ENCODE data around the gene PHACTR1.

PHACTR1 gene

GRCh38 chr6:13068586-13069210 is 352.1 kb downstream of the PHACTR1 start:
- DNase-seq (ENCODE audit: low read depth, low spot score) = no peak

- DNase-seq (ENCODE audit: low read depth, low spot score) = no peak
These were observed 355.2 kb downstream of the PHACTR1 start for GRCh38 chr6:13071550-13072345.

GRCh38 chr6:13072686-13073347 is 356.2 kb downstream of the PHACTR1 start:
- no peak for DNase-seq (ENCODE audit: low read depth, low spot score)

DNA sequence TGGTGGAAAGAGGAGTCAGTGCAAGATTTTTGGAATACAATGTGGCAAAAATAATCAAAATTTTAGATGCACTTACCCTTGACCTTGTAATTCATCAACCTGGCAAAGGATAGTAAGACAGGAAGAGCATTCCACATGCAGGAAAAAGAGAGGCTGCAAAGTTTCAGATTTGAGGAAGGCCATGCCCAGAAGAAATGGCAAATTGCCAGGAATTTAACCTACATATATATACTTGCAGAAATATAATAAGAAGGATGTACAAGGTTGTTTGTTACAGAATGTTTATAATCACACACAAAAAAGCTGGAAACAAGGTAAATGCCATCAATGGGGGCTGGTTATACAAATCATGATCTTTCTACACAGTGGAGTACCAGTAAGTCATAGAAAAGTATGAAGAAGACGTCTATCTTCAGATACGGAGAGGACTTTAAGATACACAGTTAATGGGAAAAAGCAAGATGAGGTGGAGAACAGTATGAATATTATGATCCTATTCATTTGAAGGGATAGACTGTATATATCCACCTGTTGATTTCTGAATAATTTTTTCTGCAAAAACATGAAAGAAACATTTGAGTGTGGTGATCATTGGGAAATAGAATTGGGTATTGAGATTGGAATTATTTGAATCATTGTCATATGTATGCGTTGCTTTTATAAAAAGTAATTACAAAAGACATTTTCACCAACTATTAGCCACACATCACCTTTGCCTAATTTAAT is 358.0 kb downstream of the PHACTR1 start:
- DNase-seq (ENCODE audit: low read depth, low spot score) = no peak

DNA sequence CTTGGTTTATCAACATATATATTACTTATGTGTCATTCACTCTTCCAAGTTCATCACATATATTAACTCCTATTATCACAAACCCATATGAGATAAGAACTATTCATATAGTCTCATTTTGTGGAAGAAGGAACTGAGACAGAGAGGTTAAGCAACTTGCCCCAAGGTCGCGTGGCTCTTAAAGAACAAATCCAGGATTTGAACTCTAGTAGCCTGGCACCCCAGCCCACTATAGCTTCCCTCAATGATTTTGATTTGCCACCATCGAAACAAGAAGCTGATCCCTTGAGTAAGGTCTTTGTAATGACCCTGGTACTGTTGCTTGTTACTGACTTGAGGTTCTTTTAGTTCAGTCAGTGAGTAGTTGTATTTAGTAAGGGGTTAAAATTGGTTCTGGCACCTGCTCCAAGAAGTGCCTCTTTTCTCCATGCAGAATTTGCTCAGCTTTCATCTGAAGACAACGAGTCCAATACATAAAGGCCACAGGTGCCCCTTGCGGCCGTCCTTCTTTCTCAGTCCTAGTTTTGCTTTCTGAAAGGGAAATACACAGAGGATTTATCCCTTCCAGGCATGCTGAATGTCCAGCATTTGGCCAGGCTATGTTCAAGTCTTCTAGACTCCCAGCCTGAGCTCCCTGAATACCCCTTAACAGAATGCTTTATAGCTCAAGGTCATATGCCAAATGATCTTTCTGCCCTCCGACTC is 358.7 kb downstream of the PHACTR1 start:
- DNase-seq (ENCODE audit: low read depth, low spot score) = no peak

DNA sequence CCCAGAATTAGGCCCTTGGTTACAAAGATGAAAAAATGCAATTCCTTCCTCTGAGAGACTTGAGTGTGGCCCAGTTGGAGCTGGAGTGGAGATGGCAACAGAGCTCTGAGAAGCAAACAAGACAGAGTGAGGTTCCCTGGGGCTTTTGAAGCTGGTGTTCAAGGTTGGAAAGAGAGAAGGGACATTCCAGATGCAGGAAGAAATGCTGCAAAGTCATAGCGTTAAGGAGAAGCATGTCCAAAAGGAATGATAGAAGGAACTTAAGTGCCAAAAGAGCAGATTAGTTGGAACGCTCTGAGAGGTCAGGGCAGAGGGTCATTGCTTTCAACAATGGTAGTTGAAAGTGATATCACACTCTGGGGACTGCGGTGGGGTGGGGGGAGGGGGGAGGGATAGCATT is 360.0 kb downstream of the PHACTR1 start:
- DNase-seq (ENCODE audit: low read depth, low spot score) = no peak

- DNase-seq (ENCODE audit: low read depth, low spot score) = no peak
These were observed 360.6 kb downstream of the PHACTR1 start for GRCh38 chr6:13077117-13077516.

DNA sequence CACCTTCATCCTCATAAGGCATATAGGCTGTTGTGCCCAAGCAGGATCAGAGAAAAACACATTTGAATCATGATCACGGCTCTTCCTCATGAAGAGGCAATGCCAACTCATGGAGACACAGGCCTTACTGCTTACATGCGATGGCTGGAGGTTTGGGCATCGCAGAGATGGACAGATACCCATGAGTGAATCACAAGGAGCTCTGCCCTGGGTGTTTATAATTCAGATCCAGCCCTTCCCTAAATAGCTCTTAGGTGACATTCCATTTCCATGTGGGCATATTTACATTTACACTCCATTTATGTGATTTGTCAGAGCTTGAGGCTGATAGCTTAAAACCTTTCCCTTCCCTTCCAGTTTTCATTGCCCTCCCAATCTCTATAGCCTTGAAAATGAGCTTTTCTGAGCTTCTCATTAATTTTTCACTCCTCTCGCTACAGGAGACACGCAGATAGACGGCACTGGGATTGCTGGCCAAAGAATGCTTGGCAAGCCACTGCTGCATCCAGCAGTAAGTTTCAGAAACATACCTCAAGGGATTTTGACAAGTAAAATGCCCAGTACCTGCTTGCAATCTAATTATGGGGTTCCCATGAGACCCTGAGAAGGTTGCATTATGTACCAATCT is 362.6 kb downstream of the PHACTR1 start:
- no peak for DNase-seq (ENCODE audit: low read depth, low spot score)

DNA sequence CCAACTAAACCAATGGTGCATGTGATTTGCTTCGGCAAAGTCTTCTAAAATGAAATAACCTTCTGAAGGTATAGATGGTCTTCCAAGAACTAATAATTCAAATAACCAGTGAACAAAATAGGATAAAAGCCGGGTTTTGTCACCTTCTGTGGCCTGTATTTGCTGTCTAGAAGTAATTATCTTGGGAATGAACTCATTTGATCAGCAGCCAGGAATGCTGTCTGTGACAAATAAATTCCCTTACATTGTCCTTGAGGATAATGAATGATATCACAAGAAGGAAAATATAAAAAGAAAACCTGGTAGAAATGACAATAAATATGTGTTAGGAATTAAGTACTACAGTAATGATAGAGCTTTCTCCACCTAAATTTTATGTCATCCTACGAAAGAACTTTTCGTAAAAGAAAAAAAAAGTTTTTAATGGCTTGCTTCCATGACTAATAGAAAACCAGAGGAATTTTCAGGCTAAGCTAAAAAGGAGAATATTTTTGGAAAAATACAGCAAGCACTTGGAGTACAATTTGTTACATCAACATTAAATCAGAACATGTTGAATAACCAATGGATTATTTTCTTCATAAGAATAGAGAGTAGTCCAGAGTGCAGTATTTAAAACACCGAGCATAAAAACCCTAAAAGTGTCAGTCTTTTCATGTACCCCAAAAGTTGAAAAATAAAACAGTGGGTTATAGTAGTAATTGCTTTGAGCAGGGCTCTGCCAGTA is 364.1 kb downstream of the PHACTR1 start:
- DNase-seq (ENCODE audit: low read depth, low spot score) = no peak

DNA sequence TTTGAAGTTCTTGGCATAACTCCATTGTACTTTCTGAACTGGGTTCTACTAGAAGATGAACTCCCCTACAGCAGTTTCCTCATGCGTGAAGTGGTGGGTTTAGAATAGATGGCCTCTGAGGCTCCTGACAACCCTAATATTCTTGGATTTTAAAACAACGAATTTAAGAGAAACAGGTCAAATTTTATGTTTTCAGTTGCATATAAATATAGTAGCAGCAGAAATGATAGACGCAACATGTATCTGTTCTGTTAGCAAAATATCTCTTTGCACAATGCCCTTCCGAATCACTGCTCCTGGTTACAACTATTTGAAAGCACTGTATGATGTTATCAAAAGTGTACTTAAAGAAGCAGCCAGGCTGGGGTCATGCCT is 364.6 kb downstream of the PHACTR1 start:
- no peak for DNase-seq (ENCODE audit: low read depth, low spot score)

GRCh38 chr6:13089296-13089994 is 372.9 kb downstream of the PHACTR1 start:
- no peak for DNase-seq (ENCODE audit: low read depth, low spot score)

GRCh38 chr6:13091192-13091591 is 374.6 kb downstream of the PHACTR1 start:
- DNase-seq (ENCODE audit: low read depth, low spot score) = no peak

- DNase-seq (ENCODE audit: low read depth, low spot score) = no peak
These were observed 378.3 kb downstream of the PHACTR1 start for GRCh38 chr6:13094781-13095425.

- no peak for DNase-seq (ENCODE audit: low read depth, low spot score)
These were observed 379.5 kb downstream of the PHACTR1 start for GRCh38 chr6:13096084-13096483.

GRCh38 chr6:13097454-13097853 is 380.9 kb downstream of the PHACTR1 start:
- DNase-seq (ENCODE audit: low read depth, low spot score) = no peak

DNA sequence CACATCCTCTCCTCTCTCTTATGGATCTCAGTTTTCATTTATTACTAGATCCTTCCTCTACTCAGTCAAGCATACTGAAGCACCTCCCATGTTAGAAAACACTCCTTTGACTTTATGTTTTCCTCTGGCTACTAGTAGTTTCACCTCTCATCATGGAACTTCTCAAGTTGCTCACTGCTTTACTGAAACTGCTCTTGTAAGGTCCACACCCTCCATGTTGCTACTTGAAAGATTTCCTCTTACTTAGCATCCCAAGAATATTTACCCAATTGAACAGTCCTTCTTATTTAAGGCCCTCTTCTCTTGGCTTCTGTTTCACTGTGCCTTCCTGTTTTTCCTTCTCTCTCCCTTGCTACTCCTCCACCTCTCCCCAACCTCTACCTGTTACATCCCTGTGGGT is 381.4 kb downstream of the PHACTR1 start:
- DNase-seq (ENCODE audit: low read depth, low spot score) = no peak

GRCh38 chr6:13098793-13099570 is 382.4 kb downstream of the PHACTR1 start:
- DNase-seq (ENCODE audit: low read depth, low spot score) = no peak

DNA sequence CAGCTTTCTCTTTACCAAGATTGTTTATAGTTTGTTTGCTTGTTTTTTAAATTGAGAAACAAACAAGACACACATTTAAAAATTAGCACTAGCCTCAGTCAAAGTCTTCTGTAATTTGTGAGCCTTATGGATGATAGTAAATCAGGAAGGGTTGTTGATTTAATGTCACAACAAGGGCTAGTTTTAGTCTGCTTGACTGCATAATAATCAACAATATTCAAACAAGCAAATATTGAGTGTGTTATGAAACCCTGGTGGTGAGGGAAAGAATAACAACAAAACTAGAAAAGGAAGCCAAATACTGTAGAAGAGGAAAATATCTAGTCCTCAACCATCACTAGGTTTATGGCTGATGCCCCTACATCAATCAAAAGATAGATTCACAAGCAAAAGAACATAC is 383.2 kb downstream of the PHACTR1 start:
- DNase-seq (ENCODE audit: low read depth, low spot score) = no peak

DNA sequence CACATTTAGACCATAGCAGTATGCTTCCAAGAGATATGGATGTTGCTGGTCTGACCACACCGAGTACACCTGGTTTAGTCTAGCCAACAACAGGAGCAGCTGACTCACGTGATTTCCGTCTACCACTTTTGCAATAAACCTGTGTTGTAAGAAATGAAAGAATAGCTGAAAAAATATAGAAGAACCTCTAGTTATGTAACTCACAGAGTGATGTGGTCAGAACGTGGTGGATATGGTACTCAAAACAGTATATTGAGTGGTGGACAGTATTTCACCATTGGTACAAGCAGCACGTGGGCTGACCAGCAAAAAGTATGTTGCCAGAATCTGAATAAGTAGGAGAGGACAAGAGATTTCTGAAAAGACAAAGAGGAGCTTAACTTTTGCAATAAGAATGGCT is 384.8 kb downstream of the PHACTR1 start:
- DNase-seq (ENCODE audit: low read depth, low spot score) = no peak
